HEK293 (cell line): ENCODE results near the gene PEF1.

Source experiments
- CTCF ChIA-PET: fragments of 350-600 bp; formaldehyde crosslinking; extraction: SDS; loops from one replicate; lab custom pipeline; 2021; ENCODE audit warnings: antibody characterized with exemption; lab: Yijun Ruan, JAX
- POLR2A ChIA-PET: fragments of 300-600 bp; formaldehyde crosslinking; extraction: SDS; loops from one replicate; lab custom pipeline; 2020; ENCODE audit warnings: antibody characterized with exemption, inconsistent platforms; lab: Yijun Ruan, JAX
- H3K27ac ChIP-seq: fragments of 200-500 bp; sonication (Bioruptor generic); 2 replicates; pipeline ENCODE4 v1.5.1; 2014; ENCODE audit warnings: low read depth, low read length, control low read depth, inconsistent platforms; ENCODE audit errors: extremely low read depth
- H3K36me3 ChIP-seq, 2 experiments: fragments of 200-500 bp in 1 of 2; sonication (Bioruptor generic) in 1 of 2; 1 replicate in 1 of 2; 2 replicates in 1 of 2; pipeline ENCODE4 v1.5.1; 2014 to 2017; ENCODE audit warnings: inconsistent platforms in 2 of 2, low read length in 2 of 2; ENCODE audit not compliant: control insufficient read depth in 2 of 2, insufficient read depth in 1 of 2
- H3K4me1 ChIP-seq: fragments of 200-500 bp; sonication (Bioruptor generic); 2 replicates; pipeline ENCODE4 v1.5.1; 2014; ENCODE audit warnings: mild to moderate bottlenecking, low read length, inconsistent platforms; ENCODE audit not compliant: control insufficient read depth, insufficient read depth
- H3K4me3 ChIP-seq: 2 replicates; pipeline ENCODE4 v1.5.1; 2011; ENCODE audit warnings: low read depth, mild to moderate bottlenecking, control low read depth, low read length, moderate library complexity
- H3K9me3 ChIP-seq: fragments of 200-500 bp; sonication (Bioruptor generic); 2 replicates; pipeline ENCODE4 v1.5.1; 2014; ENCODE audit warnings: low read depth, low read length, inconsistent platforms; ENCODE audit not compliant: control insufficient read depth, insufficient read depth
- HOXA7 ChIP-seq: sonication (generic); formaldehyde crosslinking; IDR thresholded peaks from 2 replicates; pipeline ENCODE4 v1.8.1; 2022; ENCODE audit warnings: missing genetic modification reagents, borderline replicate concordance
- ZBTB8A ChIP-seq: fragments of 450-650 bp; formaldehyde crosslinking; IDR thresholded peaks from 2 replicates; pipeline ENCODE4 v1.5.1; 2016; ENCODE audit warnings: missing biosample characterization, missing genetic modification characterization
- ZNF311 ChIP-seq: fragments of 450-650 bp; formaldehyde crosslinking; IDR thresholded peaks from 2 replicates; pipeline ENCODE4 v1.5.1; 2017; ENCODE audit warnings: missing biosample characterization, missing genetic modification characterization, borderline replicate concordance
- ZNF366 ChIP-seq: fragments of 450-650 bp; formaldehyde crosslinking; conservative IDR thresholded peaks from 2 replicates; pipeline ENCODE4 v1.5.1; 2016; ENCODE audit warnings: missing biosample characterization, missing genetic modification characterization
- ZNF501 ChIP-seq: fragments of 450-650 bp; formaldehyde crosslinking; IDR thresholded peaks from 2 replicates; pipeline ENCODE4 v1.5.1; 2016; ENCODE audit warnings: missing biosample characterization, missing genetic modification characterization
- TF ChIP-seq, protein P1 (sequence below): fragments of 450-650 bp; formaldehyde crosslinking; IDR thresholded peaks from 2 replicates; pipeline ENCODE4 v1.5.1; 2016; ENCODE audit warnings: missing biosample characterization, missing genetic modification characterization
- TF ChIP-seq, protein P2 (sequence below): fragments of 450-650 bp; formaldehyde crosslinking; IDR thresholded peaks from 2 replicates; pipeline ENCODE4 v1.5.1; 2016; ENCODE audit warnings: missing biosample characterization, missing genetic modification characterization
- TF ChIP-seq, protein P3 (sequence below): fragments of 450-650 bp; formaldehyde crosslinking; IDR thresholded peaks from 2 replicates; pipeline ENCODE4 v1.5.1; 2016; ENCODE audit warnings: missing biosample characterization, missing genetic modification characterization
- TF ChIP-seq, protein P4 (sequence below): fragments of 450-650 bp; formaldehyde crosslinking; IDR thresholded peaks from 2 replicates; pipeline ENCODE4 v1.5.1; 2017; ENCODE audit warnings: missing biosample characterization, missing genetic modification characterization
- TF ChIP-seq, protein P5 (sequence below): fragments of 450-650 bp; formaldehyde crosslinking; IDR thresholded peaks from 2 replicates; pipeline ENCODE4 v1.5.1; 2017; ENCODE audit warnings: missing biosample characterization, mild to moderate bottlenecking, missing genetic modification characterization, moderate library complexity

Gene PEF1

DNA sequence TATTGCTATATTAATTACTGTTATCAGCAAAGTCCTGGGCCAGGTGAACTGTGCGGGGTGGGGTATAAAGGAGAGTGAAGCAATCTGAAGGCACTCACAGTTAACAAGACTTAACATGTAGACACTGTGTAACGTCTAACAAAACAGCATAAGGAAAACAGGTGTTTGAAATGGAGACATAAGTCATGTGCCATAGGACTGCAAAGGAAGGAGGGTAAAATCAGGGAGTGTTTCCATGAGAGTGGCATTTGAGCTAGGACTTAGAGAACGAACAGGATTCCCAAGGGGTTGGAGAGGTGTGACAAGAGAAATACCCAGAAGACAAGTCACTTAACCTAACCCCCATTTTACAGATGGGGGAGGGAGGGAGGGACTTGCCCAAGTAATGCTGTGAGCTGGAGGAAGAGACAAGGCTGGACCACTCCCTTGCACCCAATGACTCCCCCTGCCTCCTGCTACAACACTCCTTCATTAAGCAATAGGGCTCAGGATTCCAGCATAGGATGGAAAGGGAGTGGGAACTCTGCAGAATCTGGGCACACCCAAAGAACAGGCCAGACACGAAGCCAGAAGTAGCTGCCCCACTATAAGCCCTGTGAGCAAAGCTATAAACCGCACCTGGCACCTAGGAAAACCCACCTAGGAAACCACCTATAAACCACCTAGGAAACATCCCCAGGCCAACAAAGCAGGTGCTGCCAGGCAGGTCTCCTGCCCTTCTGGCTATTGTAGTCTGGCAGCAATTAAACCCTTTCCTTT lies 6.6 kb downstream of the PEF1 start:
- H3K9me3 ChIP-seq, result no peaks in the 10 kb centered on the region
- no peak for TF ChIP-seq ZBTB8A (tag by site-specific recombination)
- TF ChIP-seq, protein P1, sequence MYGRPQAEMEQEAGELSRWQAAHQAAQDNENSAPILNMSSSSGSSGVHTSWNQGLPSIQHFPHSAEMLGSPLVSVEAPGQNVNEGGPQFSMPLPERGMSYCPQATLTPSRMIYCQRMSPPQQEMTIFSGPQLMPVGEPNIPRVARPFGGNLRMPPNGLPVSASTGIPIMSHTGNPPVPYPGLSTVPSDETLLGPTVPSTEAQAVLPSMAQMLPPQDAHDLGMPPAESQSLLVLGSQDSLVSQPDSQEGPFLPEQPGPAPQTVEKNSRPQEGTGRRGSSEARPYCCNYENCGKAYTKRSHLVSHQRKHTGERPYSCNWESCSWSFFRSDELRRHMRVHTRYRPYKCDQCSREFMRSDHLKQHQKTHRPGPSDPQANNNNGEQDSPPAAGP (tag by site-specific recombination), result peak; percentile 84
- ChIA-PET POLR2A (no interaction called here), CTCF (interaction anchor here (0.7 to 1.7 kb wide), 2 partner anchors 20 to 34 kb away, joined by 4 to 11 read pairs; no protein-coding TSS in a partner anchor)
- no peak overlapping the region for H3K4me3 ChIP-seq
- peaks cover 5% of the 10 kb centered on the region; the same call in 1 of the 2 replicates for H3K4me1 ChIP-seq
- H3K27ac ChIP-seq, result no peak overlapping the region
- peaks cover 0 to 45% of the 10 kb centered on the region in 2 experiments; a peak in 2 of 3 replicates for H3K36me3 ChIP-seq

DNA sequence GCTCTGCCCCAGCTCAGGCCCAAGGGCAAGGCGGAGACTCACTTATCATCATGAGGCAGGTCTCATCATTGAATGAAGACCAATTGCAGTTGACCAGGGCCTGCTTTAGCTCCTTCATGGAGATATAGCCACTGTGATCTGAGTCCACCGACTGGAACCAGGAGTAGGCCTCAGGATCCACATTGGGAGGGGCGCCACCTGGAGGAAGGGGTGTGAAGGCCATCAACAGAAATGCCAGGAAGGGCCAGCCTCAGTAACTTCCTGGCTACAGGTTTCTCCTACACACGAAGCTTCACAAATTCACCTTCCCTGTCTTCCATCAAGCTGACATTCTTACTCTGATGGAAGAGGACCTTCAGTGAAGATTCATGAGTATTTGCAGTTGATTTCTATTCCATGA lies 11.6 kb downstream of the PEF1 start:
- Histone ChIP-seq H3K27ac (no peak overlapping the region), H3K4me1 (no peaks in the 10 kb centered on the region), H3K36me3 (peaks cover 0 to 78% of the 10 kb centered on the region in 2 experiments; a peak in 2 of 3 replicates), H3K4me3 (no peak overlapping the region), H3K9me3 (no peaks in the 10 kb centered on the region)
- CTCF ChIA-PET, result interaction anchor here (0.7 to 2.1 kb wide), 10 partner anchors 9 to 434 kb away, joined by 3 to 18 read pairs (median 4); partner anchors contain the start of genes HCRTR1 and PEF1
- TF ChIP-seq, protein P2, sequence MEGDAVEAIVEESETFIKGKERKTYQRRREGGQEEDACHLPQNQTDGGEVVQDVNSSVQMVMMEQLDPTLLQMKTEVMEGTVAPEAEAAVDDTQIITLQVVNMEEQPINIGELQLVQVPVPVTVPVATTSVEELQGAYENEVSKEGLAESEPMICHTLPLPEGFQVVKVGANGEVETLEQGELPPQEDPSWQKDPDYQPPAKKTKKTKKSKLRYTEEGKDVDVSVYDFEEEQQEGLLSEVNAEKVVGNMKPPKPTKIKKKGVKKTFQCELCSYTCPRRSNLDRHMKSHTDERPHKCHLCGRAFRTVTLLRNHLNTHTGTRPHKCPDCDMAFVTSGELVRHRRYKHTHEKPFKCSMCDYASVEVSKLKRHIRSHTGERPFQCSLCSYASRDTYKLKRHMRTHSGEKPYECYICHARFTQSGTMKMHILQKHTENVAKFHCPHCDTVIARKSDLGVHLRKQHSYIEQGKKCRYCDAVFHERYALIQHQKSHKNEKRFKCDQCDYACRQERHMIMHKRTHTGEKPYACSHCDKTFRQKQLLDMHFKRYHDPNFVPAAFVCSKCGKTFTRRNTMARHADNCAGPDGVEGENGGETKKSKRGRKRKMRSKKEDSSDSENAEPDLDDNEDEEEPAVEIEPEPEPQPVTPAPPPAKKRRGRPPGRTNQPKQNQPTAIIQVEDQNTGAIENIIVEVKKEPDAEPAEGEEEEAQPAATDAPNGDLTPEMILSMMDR (tag by site-specific recombination), result peak; percentile 69; the same call in 1 of the 2 replicates
- TF ChIP-seq ZNF501 (tag by site-specific recombination), result no peak
- POLR2A ChIA-PET, result interaction anchor here (0.7 kb wide), 1 partner anchor 84 kb away, joined by 3 read pairs; no protein-coding TSS in a partner anchor

DNA sequence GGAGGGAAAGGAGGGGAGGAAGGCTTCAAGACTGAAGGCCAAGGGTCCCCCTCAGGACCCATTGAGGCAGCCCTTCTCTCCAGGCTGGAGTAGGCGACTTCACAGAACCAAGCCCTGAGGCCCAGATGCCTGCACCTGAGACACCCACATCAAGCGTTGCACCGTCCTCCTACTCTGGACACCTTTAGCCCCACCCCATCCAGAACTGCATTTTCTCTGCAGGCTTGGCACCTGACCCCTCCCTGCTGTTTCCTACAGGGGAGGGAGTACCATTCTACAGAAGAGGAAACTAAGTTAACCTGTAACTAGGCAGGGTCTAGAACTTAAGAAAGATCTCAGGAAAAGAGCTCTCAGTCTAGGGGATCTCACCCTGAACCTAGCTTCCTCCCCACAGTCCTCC lies 12.0 kb downstream of the PEF1 start:
- CTCF ChIA-PET, result interaction anchor here (0.6 to 2.1 kb wide), 13 partner anchors 10 to 434 kb away, joined by 3 to 18 read pairs (median 4); partner anchors contain the start of genes HCRTR1 and PEF1
- H3K9me3 ChIP-seq, result no peaks in the 10 kb centered on the region
- POLR2A ChIA-PET, result no interaction called here
- H3K4me1 ChIP-seq, result no peaks in the 10 kb centered on the region
- peaks cover 0 to 83% of the 10 kb centered on the region in 2 experiments; a peak in 2 of 3 replicates for H3K36me3 ChIP-seq
- TF ChIP-seq HOXA7 (CRISPR knock-in tag), result no peak
- TF ChIP-seq, protein P3, sequence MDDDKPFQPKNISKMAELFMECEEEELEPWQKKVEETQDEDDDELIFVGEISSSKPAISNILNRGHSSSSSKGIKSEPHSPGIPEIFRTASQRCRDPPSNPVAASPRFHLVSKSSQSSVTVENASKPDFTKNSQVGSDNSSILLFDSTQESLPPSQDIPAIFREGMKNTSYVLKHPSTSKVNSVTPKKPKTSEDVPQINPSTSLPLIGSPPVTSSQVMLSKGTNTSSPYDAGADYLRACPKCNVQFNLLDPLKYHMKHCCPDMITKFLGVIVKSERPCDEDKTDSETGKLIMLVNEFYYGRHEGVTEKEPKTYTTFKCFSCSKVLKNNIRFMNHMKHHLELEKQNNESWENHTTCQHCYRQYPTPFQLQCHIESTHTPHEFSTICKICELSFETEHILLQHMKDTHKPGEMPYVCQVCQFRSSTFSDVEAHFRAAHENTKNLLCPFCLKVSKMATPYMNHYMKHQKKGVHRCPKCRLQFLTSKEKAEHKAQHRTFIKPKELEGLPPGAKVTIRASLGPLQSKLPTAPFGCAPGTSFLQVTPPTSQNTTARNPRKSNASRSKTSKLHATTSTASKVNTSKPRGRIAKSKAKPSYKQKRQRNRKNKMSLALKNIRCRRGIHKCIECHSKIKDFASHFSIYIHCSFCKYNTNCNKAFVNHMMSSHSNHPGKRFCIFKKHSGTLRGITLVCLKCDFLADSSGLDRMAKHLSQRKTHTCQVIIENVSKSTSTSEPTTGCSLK, result no peak
- no peak overlapping the region for H3K4me3 ChIP-seq
- no peak overlapping the region for H3K27ac ChIP-seq

DNA sequence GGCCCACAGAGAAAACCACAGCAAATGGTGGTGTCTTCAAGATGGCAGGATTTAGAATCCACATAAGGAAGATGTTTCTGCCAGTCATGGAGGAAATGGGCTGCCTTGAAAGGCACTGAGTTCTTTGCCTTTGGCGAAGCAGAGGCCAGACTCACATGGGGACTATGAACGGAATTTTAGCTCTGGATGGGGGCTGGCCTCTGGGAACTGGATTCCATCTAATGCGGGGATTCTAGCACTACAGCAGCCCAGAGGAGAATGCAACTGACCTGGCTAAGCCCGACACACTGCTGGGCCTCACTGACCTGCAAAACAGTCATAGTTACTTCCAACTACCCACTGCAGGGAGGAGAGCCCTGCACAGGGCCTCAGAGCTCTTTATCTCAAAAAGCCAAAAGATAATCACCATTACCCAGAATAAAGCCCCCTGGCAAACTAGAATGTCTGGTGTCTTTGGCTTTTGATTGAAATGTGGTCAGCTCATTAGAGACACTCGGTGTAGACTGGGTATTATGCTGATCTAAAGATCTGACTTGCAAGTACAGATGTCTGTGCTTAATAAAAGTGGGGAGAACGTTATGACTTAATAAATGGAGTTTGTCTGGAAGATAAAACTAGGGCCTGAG lies 15.6 kb downstream of the PEF1 start:
- ChIA-PET CTCF (interaction anchor here (0.6 to 2.3 kb wide), 4 partner anchors 10 to 344 kb away, joined by 3 to 8 read pairs (median 3); partner anchors contain the start of gene PEF1), POLR2A (interaction anchor here (1.3 kb wide), 1 partner anchor 16 kb away, joined by 5 read pairs; the partner anchor contains the start of gene PEF1)
- H3K27ac ChIP-seq, result no peak overlapping the region
- H3K4me1 ChIP-seq, result no peaks in the 10 kb centered on the region
- TF ChIP-seq ZNF366 (tag by site-specific recombination), result no peak
- no peak for TF ChIP-seq ZNF311
- TF ChIP-seq, protein P4, sequence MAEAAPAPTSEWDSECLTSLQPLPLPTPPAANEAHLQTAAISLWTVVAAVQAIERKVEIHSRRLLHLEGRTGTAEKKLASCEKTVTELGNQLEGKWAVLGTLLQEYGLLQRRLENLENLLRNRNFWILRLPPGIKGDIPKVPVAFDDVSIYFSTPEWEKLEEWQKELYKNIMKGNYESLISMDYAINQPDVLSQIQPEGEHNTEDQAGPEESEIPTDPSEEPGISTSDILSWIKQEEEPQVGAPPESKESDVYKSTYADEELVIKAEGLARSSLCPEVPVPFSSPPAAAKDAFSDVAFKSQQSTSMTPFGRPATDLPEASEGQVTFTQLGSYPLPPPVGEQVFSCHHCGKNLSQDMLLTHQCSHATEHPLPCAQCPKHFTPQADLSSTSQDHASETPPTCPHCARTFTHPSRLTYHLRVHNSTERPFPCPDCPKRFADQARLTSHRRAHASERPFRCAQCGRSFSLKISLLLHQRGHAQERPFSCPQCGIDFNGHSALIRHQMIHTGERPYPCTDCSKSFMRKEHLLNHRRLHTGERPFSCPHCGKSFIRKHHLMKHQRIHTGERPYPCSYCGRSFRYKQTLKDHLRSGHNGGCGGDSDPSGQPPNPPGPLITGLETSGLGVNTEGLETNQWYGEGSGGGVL (tag by site-specific recombination), result no peak
- TF ChIP-seq, protein P5, sequence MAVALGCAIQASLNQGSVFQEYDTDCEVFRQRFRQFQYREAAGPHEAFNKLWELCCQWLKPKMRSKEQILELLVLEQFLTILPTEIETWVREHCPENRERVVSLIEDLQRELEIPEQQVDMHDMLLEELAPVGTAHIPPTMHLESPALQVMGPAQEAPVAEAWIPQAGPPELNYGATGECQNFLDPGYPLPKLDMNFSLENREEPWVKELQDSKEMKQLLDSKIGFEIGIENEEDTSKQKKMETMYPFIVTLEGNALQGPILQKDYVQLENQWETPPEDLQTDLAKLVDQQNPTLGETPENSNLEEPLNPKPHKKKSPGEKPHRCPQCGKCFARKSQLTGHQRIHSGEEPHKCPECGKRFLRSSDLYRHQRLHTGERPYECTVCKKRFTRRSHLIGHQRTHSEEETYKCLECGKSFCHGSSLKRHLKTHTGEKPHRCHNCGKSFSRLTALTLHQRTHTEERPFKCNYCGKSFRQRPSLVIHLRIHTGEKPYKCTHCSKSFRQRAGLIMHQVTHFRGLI (tag by site-specific recombination), result no peak
- H3K9me3 ChIP-seq, result no peaks in the 10 kb centered on the region
- peaks cover 0 to 81% of the 10 kb centered on the region in 2 experiments; a peak in 2 of 3 replicates for H3K36me3 ChIP-seq
- H3K4me3 ChIP-seq, result no peak overlapping the region
